ENCODE measurements around the gene TM4SF18. TPM values are rescaled to one million over a fixed set of nuclear protein-coding genes. Genes with fewer than 3 reads are reported as not detected.

TM4SF18 gene
- total and polyA plus RNA-seq, 2 experiments from 2014 or later: 1.6 to 2.0 TPM

GRCh38 chr3:149313542-149313941 lies 19.9 kb downstream of the TM4SF18 start:
- Mint-ChIP-seq H3K27ac (no peak overlapping the region), H3K4me1 (no peaks in the 10 kb centered on the region; the same call in 2 of the 3 replicates), H3K36me3 (ENCODE audit: low read depth) (no peaks in the 10 kb centered on the region), H3K9me3 (no peaks in the 10 kb centered on the region), H3K27me3 (ENCODE audit: insufficient read depth, low read depth, poor library complexity) (peaks cover 1% of the 10 kb centered on the region), H3K4me3 (no peak overlapping the region)
- DNase-seq (ENCODE audit: low spot score) (no peak), ATAC-seq (no peak)
- Histone ChIP-seq H3K4me2 (no peak overlapping the region), H3K4me1 (ENCODE audit: insufficient read depth) (no peaks in the 10 kb centered on the region), H3K27me3 (ENCODE audit: insufficient read depth) (no peaks in the 10 kb centered on the region), H3K36me3 (ENCODE audit: insufficient read depth) (no peaks in the 10 kb centered on the region), H2AFZ (no peak overlapping the region), H3K4me3 (no peak overlapping the region), H4K20me1 (replicated peaks; ENCODE audit: insufficient read depth) (no peaks in the 10 kb centered on the region), H3F3A (replicated peaks; ENCODE audit: low read depth) (no peaks in the 10 kb centered on the region), H3K79me2 (replicated peaks; ENCODE audit: insufficient read depth) (no peaks in the 10 kb centered on the region), H3K9me2 (ENCODE audit: insufficient read depth) (no peaks in the 10 kb centered on the region), H3K27ac (ENCODE audit: low read depth) (no peak overlapping the region)
- TF ChIP-seq ETS1 (IDR thresholded peaks at IDR 0.05): no peak
- no peak for TF ChIP-seq ZNF331 (CRISPR knock-in tag; IDR thresholded peaks at IDR 0.05; ENCODE audit: low read depth)
- no peak for TF ChIP-seq POLR2AphosphoS5 (IDR thresholded peaks at IDR 0.05; ENCODE audit: low read depth)
- TF ChIP-seq NANOG (IDR thresholded peaks at IDR 0.05; ENCODE audit: borderline replicate concordance): no peak
- TF ChIP-seq EZH2phosphoT487 (IDR thresholded peaks at IDR 0.05; ENCODE audit: unreplicated experiment): no peak
- TF ChIP-seq, protein P1, sequence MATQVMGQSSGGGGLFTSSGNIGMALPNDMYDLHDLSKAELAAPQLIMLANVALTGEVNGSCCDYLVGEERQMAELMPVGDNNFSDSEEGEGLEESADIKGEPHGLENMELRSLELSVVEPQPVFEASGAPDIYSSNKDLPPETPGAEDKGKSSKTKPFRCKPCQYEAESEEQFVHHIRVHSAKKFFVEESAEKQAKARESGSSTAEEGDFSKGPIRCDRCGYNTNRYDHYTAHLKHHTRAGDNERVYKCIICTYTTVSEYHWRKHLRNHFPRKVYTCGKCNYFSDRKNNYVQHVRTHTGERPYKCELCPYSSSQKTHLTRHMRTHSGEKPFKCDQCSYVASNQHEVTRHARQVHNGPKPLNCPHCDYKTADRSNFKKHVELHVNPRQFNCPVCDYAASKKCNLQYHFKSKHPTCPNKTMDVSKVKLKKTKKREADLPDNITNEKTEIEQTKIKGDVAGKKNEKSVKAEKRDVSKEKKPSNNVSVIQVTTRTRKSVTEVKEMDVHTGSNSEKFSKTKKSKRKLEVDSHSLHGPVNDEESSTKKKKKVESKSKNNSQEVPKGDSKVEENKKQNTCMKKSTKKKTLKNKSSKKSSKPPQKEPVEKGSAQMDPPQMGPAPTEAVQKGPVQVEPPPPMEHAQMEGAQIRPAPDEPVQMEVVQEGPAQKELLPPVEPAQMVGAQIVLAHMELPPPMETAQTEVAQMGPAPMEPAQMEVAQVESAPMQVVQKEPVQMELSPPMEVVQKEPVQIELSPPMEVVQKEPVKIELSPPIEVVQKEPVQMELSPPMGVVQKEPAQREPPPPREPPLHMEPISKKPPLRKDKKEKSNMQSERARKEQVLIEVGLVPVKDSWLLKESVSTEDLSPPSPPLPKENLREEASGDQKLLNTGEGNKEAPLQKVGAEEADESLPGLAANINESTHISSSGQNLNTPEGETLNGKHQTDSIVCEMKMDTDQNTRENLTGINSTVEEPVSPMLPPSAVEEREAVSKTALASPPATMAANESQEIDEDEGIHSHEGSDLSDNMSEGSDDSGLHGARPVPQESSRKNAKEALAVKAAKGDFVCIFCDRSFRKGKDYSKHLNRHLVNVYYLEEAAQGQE (IDR thresholded peaks at IDR 0.05; ENCODE audit: unreplicated experiment): no peak
- no peak for TF ChIP-seq CTCF (conservative IDR thresholded peaks at IDR 0.05; ENCODE audit: low read depth in 2 of 2)
- TF ChIP-seq STAT1 (IDR thresholded peaks at IDR 0.05; ENCODE audit: unreplicated experiment): no peak
- no peak for TF ChIP-seq CREB1 (CRISPR knock-in tag; IDR thresholded peaks at IDR 0.05; ENCODE audit: low read depth)
- TF ChIP-seq EZH2 (IDR thresholded peaks at IDR 0.05; ENCODE audit: low read depth, unreplicated experiment): no peak
